GM18505 (cell line): ENCODE measurements around the gene ATP7B.

Experiments used
- ATAC-seq: cut with Tn5 transposase; IDR thresholded peaks from one replicate; pipeline ENCODE4 v1.9.1; 2021; ENCODE audit not compliant: unreplicated experiment
- POLR2A ChIP-seq: IDR thresholded peaks from 4 replicates; pipeline ENCODE4 v1.6.1; 2011; ENCODE audit warnings: borderline replicate concordance; ENCODE audit not compliant: insufficient read depth, insufficient read length; ENCODE audit errors: extremely low read depth

The ATP7B gene

GRCh38 chr13:51980908-51981307 lies 30.3 kb downstream of the ATP7B start:
- no peak for ATAC-seq
- no peak for TF ChIP-seq POLR2A

DNA sequence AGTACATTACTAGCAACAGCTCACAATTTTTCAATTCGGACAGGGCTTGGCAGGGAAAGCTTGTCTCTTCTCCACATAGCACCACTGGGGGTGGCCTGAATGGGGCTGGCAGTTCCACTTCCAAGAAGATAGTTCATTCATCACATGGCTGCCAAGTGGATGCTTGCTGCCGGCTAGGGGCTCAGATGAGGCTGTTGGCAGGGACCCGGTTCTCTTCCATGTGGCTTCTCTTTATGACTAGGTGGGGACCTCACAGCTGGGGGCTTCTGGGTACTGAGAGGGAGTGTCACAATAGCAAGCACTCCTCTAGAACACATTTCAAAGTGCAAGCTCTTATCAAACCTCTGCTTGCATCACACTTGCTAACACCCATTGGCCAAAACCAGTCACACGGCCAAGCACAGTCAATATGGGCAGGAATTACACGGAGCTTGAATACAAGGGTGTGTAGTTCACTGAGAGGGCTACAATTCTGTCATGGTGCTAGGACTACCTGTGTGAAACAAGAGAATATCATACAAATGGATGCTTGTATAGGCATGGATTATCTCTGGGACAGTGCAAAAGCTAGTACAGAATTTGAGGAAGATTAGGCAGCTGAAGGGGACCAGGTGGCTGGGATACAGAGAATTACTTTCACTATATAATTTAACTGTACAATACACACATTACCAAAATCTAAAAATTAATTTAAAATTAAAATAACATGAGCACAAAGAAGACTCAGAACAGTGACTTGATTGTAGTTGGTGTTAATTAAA lies 32.3 kb downstream of the ATP7B start:
- ATAC-seq = no peak
- TF ChIP-seq POLR2A = no peak

- TF ChIP-seq POLR2A = no peak
- ATAC-seq = no peak
Observed at GRCh38 chr13:51977625-51978024, 33.6 kb downstream of the ATP7B start.

- ATAC-seq = no peak
- TF ChIP-seq POLR2A = no peak
Observed at GRCh38 chr13:51976890-51977289, 34.4 kb downstream of the ATP7B start.

DNA sequence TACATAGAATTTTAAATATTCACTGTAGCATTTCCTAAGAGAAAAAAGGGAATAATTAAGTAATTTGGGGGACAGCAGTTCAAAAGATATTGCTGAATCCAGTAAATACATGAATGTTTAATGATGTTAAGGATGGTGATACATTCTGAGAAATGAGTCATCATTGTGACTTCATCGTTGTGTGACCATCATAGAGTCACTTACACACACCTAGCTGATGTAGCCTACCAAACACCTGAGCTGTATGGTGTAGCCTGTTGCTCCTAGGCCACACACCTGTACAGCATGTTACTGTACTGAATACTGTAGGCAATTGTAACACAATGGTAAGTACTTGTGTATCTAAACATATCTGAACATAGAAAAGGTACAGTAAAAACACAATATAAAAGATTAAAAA lies 34.8 kb downstream of the ATP7B start:
- TF ChIP-seq POLR2A = no peak

DNA sequence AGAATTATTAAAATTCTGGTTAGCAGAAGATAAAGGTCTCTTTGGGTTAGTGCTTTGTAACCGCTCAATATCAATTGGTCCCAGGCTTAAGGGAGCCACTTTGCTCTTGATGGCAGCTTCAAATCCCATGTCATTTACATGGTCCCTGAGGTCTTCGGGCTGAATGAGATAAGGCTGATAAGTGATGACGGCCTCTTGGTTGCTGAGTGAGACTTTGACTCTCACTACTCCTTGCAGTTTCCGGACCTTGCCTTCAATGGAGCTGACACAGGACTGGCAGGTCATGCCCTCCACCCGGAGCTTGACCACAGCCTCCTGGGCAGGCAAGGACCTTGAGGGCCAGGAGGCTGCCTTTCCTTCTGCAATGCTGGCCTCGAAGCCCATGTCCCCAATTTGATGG lies 36.8 kb downstream of the ATP7B start:
- no peak for TF ChIP-seq POLR2A

More for the DNA sequence above, 34.8 kb downstream of the ATP7B start:
- no peak for ATAC-seq

DNA sequence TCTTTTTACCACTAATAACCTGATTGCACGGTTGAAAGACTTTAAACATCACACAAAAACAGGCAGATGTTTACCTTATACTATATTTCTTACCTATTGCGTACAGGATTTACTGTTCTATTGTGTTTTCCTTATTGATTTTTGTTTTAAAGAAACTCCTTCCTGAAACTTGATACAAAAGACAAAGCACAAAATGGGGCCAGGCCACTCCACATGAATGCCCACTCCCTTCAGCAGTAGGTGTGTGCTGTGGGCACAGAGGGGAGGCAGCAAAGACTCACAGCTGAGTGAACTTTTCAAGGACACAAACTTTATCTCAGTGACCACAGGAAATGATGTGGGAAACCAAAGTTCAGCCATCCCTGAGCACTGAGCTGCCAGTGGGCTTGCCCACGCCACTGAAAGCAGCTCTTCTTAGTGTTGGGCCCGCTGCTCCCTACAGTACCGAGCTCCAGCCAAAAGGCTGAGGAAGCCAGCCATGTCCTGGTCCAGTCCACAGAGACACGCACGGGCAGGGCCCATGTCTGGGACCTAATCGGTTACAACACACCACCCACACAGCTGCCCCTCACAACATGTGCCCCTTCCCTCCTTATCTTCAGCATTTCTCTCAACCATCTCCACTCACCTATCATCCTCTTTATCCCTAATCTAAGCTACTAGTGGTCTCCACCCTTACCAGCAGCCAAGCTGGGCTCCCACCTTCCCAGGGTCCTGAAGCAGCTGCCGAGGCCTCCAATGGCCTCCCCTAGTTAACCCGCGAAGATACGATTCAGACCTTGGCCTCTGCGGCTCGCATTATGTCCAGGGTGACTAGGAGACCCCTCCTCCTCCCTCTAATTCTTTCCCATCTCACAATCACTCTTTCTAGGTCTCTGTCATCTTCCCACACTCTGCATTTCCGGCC lies 39.5 kb downstream of the ATP7B start:
- TF ChIP-seq POLR2A = no peak
- ATAC-seq = no peak

More for the DNA sequence above, 36.8 kb downstream of the ATP7B start:
- no peak for ATAC-seq

- TF ChIP-seq POLR2A = no peak
- no peak for ATAC-seq
Observed at GRCh38 chr13:51970349-51970748, 40.9 kb downstream of the ATP7B start.

- no peak for TF ChIP-seq POLR2A
Observed at GRCh38 chr13:51967482-51968446, 43.5 kb downstream of the ATP7B start.

GRCh38 chr13:51966186-51966585 lies 45.1 kb downstream of the ATP7B start:
- no peak for ATAC-seq
- TF ChIP-seq POLR2A = no peak

More at GRCh38 chr13:51967482-51968446, 43.5 kb downstream of the ATP7B start:
- no peak for ATAC-seq

- ATAC-seq = no peak
- no peak for TF ChIP-seq POLR2A
Observed at GRCh38 chr13:51961493-51962403, 49.5 kb downstream of the ATP7B start.

DNA sequence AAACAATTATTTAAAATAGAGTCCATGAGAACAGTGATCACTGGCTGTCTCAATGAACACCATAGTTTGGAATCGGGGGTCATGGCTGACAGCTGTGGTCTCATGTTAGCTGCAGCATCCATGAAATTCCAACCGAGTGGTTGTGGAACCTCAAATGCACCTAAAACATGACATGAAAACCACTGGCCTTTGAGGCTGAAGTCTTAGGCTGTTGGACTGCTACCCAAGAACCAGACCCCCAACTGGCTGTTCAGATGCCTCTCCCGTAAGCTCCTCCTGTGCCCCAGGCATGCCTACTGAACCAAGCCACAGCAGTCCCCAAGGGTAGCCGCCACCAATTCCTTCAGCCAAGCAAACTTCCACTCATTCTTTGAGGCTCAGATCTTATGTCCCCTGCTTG lies 50.5 kb downstream of the ATP7B start:
- no peak for TF ChIP-seq POLR2A
- ATAC-seq = no peak
